HepG2 (cell line): Measurements from ENCODE around the gene ADAM15. TPM values are rescaled to one million over a fixed set of nuclear protein-coding genes. Genes with fewer than 3 reads are reported as not detected.

Experiments
- ATAC-seq: fragments of 200-7000 bp; cut with Tn5 transposase; 3 replicates; pipeline ENCODE4 v1.9.1; 2020; ENCODE audit warnings: mild to moderate bottlenecking, moderate library complexity
- BruUV-seq: library from RNA; stranded (reverse); fragments of 400-500 nt; replicated peaks from 2 replicates; lab custom pipeline; 2021; lab: Mats Ljungman, UMichigan
- CTCF ChIA-PET: fragments of 300-600 bp; formaldehyde crosslinking; extraction: SDS; loops from one replicate; lab custom pipeline; 2021; ENCODE audit warnings: low total read pairs, inconsistent platforms, low intra/inter-chr PET ratio; lab: Yijun Ruan, JAX
- POLR2A ChIA-PET: fragments of 350-600 bp; sonication (Branson Sonifier 250); formaldehyde crosslinking; loops from one replicate; lab custom pipeline; 2020; ENCODE audit warnings: antibody characterized with exemption, inconsistent platforms; lab: Yijun Ruan, JAX
- DNase-seq: peaks from one replicate; pipeline ENCODE4 v3.0.0-alpha.2; 2015; ENCODE audit warnings: low spot score
- FAIRE-seq: peaks from 3 replicates; lab custom pipeline; 2011; peaks lifted over from hg19 to GRCh38; lab: Jason Lieb, UNC
- H2AFZ ChIP-seq: one replicate; pipeline ENCODE4 v1.6.1; 2011; ENCODE audit warnings: low read length, inconsistent platforms
- H3K27ac ChIP-seq: fragments of 300-600 bp; 3 replicates; pipeline ENCODE4 v1.8.0; 2011; ENCODE audit warnings: mixed run types, mild to moderate bottlenecking, mixed read lengths, low read length, inconsistent platforms; ENCODE audit not compliant: insufficient read depth; ENCODE audit errors: extremely low read length
- H3K27me3 ChIP-seq, 2 experiments: fragments of 200-600 bp in 1 of 2; 2 replicates in 1 of 2; 3 replicates in 1 of 2; pipeline versions ENCODE4 v1.6.0 to v1.8.0; 2011; ENCODE audit warnings: low read length in 2 of 2, mild to moderate bottlenecking in 2 of 2, moderate library complexity in 2 of 2, inconsistent platforms in 1 of 2; ENCODE audit not compliant: insufficient read depth in 2 of 2, control insufficient read depth in 1 of 2
- H3K36me3 ChIP-seq, 2 experiments: fragments of 200-600 bp in 1 of 2; replicated peaks in 1 of 2; 2 replicates in 1 of 2; 3 replicates in 1 of 2; pipeline versions ENCODE4 v1.5.1 to v1.8.0; 2011; ENCODE audit warnings: low read length in 2 of 2, inconsistent platforms in 1 of 2; ENCODE audit not compliant: insufficient read depth in 2 of 2, control insufficient read depth in 1 of 2
- H3K4me1 ChIP-seq: 2 replicates; pipeline ENCODE4 v1.5.1; 2012; ENCODE audit warnings: low read length, inconsistent platforms; ENCODE audit not compliant: insufficient read depth
- H3K4me2 ChIP-seq: 2 replicates; pipeline ENCODE4 v1.6.0; 2011; ENCODE audit warnings: low read depth, low read length, inconsistent platforms
- H3K4me3 ChIP-seq, 3 experiments: fragments of 200-600 bp in 1 of 3; sonication (generic), shearing (Covaris generic) in 1 of 3; replicated peaks in 1 of 3; 2 replicates each; pipeline ENCODE4 v1.5.1; 2011 to 2016; ENCODE audit warnings: low read length in 3 of 3, inconsistent platforms in 2 of 3, low read depth in 2 of 3, mild to moderate bottlenecking in 2 of 3, control low read depth in 1 of 3, mixed read lengths in 1 of 3; ENCODE audit not compliant: insufficient read depth in 1 of 3
- H3K79me2 ChIP-seq: one replicate; pipeline ENCODE4 v1.6.1; 2011; ENCODE audit warnings: low read length, inconsistent platforms; ENCODE audit not compliant: insufficient read depth
- H3K9ac ChIP-seq: 2 replicates; pipeline ENCODE4 v1.6.0; 2011; ENCODE audit warnings: mild to moderate bottlenecking, low read depth, low read length, inconsistent platforms; ENCODE audit not compliant: insufficient read depth
- H3K9me3 ChIP-seq: 2 replicates; pipeline ENCODE4 v1.5.1; 2012; ENCODE audit warnings: mild to moderate bottlenecking, low read length
- H4K20me1 ChIP-seq: 2 replicates; pipeline ENCODE4 v1.6.0; 2011; ENCODE audit warnings: inconsistent platforms, mild to moderate bottlenecking, low read length, moderate library complexity; ENCODE audit not compliant: insufficient read depth
- KDM5B ChIP-seq: sonication (generic); formaldehyde crosslinking; IDR thresholded peaks from 2 replicates; pipeline ENCODE4 v1.4.0; 2020; ENCODE audit warnings: missing genetic modification reagents, mild to moderate bottlenecking, borderline replicate concordance
- KLF9 ChIP-seq: IDR thresholded peaks from 2 replicates; pipeline ENCODE4 v1.6.1; 2016; ENCODE audit warnings: low read depth
- MED13 ChIP-seq: sonication (generic); formaldehyde crosslinking; IDR thresholded peaks from 2 replicates; pipeline ENCODE4 v1.5.0; 2020; ENCODE audit warnings: missing genetic modification reagents
- MIER3 ChIP-seq: IDR thresholded peaks from 2 replicates; pipeline ENCODE4 v1.6.1; 2016; ENCODE audit warnings: missing compliant biosample characterization, borderline replicate concordance
- NFE2 ChIP-seq: sonication (generic); formaldehyde crosslinking; IDR thresholded peaks from 2 replicates; pipeline ENCODE4 v1.4.0; 2020; ENCODE audit warnings: missing genetic modification reagents
- SP5 ChIP-seq: IDR thresholded peaks from 2 replicates; pipeline ENCODE4 v1.6.1; 2016; ENCODE audit warnings: low read depth, borderline replicate concordance
- TCF12 ChIP-seq, 2 experiments: fragments of 450-650 bp in 1 of 2; sonication (generic) in 1 of 2; formaldehyde crosslinking in 1 of 2; IDR thresholded peaks; 2 replicates each; pipeline versions ENCODE4 v1.6.1 to v1.8.0; 2017 to 2022; ENCODE audit warnings: antibody characterized with exemption in 1 of 2, mild to moderate bottlenecking in 1 of 2, missing genetic modification reagents in 1 of 2, moderate library complexity in 1 of 2
- TEAD2 ChIP-seq: sonication (generic); formaldehyde crosslinking; IDR thresholded peaks from 2 replicates; pipeline ENCODE4 v1.9.0; 2021; ENCODE audit warnings: missing genetic modification reagents
- ZFP36L2 ChIP-seq: sonication (generic); formaldehyde crosslinking; IDR thresholded peaks from 2 replicates; pipeline ENCODE4 v1.4.0; 2020; ENCODE audit warnings: missing genetic modification reagents
- ZNF260 ChIP-seq: sonication (generic); formaldehyde crosslinking; IDR thresholded peaks from 2 replicates; pipeline ENCODE4 v1.4.0; 2020; ENCODE audit warnings: missing genetic modification reagents, low read depth, mild to moderate bottlenecking, borderline replicate concordance
- ZNF44 ChIP-seq: sonication (generic); formaldehyde crosslinking; IDR thresholded peaks from 2 replicates; pipeline ENCODE4 v1.5.1; 2020; ENCODE audit warnings: mild to moderate bottlenecking, missing genetic modification reagents
- ZNF589 ChIP-seq: sonication (generic); formaldehyde crosslinking; conservative IDR thresholded peaks from 2 replicates; pipeline ENCODE4 v1.8.0; 2022; ENCODE audit warnings: mild to moderate bottlenecking, moderate library complexity, missing genetic modification reagents
- ZSCAN25 ChIP-seq: sonication (generic); formaldehyde crosslinking; IDR thresholded peaks from 2 replicates; pipeline ENCODE4 v1.8.0; 2022; ENCODE audit warnings: mild to moderate bottlenecking, missing genetic modification reagents
- WGBS: methylation state at CpG from one replicate; pipeline ENCODE4 v1.1.6; 2017; ENCODE audit warnings: low lambda C conversion rate; 5-methylcytosine and 5-hydroxymethylcytosine counted together
- in situ Hi-C: cut with HindIII; loops from 2 replicates; pipeline ENCODE4 v1.10.0; 2017; ENCODE audit warnings: low pct_unique_long_range_greater_than_20kb; ENCODE audit not compliant: extremely low pct_ligation_motif_present
- intact Hi-C: fragments of 100-400 bp; cut with micrococcal nuclease; formaldehyde crosslinking; loops from one replicate; pipeline ENCODE4 v1.10.0; 2022; ENCODE audit not compliant: unreplicated experiment
- polyA plus RNA-seq, 8 experiments: library from polyadenylated mRNA; depleted of rRNA in 3 of 8; stranded (reverse) in 7 of 8; unstranded in 1 of 8; fragments of >200 nt; fragmentation: Illumina TruSeq in 4 of 8; extraction: Trizol in 4 of 8; gene quantifications; 2 replicates each; pipeline versions ENCODE4 v1.2.1 to v1.2.3, GENCODE V29; 2011 to 2016; ENCODE audit warnings: low read depth in 4 of 8, missing spikeins in 1 of 8, mixed read lengths in 1 of 8; ENCODE audit not compliant: insufficient read depth in 1 of 8
- total RNA-seq, 5 experiments: library from RNA; depleted of rRNA; stranded (reverse); fragments of >200 nt; fragmentation: Illumina TruSeq; extraction: Trizol; gene quantifications; 2 replicates each; pipeline ENCODE4 v1.2.3, GENCODE V29; 2016; ENCODE audit warnings: low read depth in 1 of 5
- TF ChIP-seq, protein P1 (sequence below): sonication (generic); formaldehyde crosslinking; IDR thresholded peaks from 2 replicates; pipeline ENCODE4 v1.4.0; 2020; ENCODE audit warnings: missing genetic modification reagents, borderline replicate concordance
- TF ChIP-seq, protein P2 (sequence below): sonication (generic); formaldehyde crosslinking; IDR thresholded peaks from 2 replicates; pipeline ENCODE4 v1.4.0; 2020; ENCODE audit warnings: low read depth, missing genetic modification reagents

Gene ADAM15
- total and polyA plus RNA-seq, 2 of the 13 experiments (the other 11 are each of a cell fraction or from before 2014, with no cell fraction given): 17.9 to 25.6 TPM

DNA sequence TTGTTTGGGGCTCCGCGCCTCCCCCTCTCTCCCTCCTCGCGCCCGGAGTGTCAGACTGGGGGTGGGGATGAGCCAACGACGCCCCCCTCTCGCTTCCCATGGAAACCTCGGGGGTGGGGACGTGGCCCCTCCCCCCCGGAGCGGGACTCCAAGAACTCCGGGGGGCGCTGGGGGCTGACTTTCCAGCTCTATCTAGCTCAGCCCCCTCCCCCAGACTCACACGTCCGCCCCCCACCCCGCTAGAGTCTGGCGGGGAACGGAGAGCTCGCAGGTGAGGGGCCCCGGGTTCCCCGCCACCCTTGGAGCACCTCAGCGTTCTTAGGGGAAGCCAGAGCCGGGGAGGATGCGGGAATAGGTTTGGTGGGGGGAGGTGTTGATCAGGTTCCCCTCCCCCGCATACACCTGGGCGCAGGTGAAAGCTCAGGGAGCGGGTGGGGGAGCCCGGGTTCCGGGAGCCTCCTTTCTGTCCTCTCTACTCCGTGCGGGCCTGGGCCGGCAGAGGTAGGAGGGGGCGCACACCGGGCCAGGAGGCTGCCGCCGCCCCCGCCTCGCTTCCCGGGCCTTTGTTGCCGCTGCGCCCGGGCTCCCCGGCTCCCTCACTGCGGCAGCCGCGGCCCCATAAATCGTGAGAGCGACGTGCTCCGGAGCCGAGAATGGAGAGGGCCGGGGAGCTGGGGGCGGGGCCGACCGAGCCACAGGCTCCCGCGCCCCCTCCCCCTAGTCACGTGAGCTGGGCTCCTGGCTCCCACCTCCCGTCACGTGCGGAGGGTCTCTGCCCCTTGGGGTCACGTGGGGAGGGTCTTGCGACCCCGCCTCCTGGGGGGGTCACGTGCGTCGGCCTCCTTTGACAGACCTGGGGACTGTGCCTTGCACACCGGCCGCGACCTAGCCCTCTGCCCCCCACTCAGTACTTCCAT is 29.5 kb downstream of the ADAM15 start (continued):
- TF ChIP-seq MIER3 (no peak), NFE2 (CRISPR knock-in tag) (no peak), ZNF260 (CRISPR knock-in tag) (no peak)
- TF ChIP-seq, protein P1, sequence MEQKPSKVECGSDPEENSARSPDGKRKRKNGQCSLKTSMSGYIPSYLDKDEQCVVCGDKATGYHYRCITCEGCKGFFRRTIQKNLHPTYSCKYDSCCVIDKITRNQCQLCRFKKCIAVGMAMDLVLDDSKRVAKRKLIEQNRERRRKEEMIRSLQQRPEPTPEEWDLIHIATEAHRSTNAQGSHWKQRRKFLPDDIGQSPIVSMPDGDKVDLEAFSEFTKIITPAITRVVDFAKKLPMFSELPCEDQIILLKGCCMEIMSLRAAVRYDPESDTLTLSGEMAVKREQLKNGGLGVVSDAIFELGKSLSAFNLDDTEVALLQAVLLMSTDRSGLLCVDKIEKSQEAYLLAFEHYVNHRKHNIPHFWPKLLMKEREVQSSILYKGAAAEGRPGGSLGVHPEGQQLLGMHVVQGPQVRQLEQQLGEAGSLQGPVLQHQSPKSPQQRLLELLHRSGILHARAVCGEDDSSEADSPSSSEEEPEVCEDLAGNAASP (CRISPR knock-in tag): no peak
- TF ChIP-seq, all 625 proteins: peak for 29

DNA sequence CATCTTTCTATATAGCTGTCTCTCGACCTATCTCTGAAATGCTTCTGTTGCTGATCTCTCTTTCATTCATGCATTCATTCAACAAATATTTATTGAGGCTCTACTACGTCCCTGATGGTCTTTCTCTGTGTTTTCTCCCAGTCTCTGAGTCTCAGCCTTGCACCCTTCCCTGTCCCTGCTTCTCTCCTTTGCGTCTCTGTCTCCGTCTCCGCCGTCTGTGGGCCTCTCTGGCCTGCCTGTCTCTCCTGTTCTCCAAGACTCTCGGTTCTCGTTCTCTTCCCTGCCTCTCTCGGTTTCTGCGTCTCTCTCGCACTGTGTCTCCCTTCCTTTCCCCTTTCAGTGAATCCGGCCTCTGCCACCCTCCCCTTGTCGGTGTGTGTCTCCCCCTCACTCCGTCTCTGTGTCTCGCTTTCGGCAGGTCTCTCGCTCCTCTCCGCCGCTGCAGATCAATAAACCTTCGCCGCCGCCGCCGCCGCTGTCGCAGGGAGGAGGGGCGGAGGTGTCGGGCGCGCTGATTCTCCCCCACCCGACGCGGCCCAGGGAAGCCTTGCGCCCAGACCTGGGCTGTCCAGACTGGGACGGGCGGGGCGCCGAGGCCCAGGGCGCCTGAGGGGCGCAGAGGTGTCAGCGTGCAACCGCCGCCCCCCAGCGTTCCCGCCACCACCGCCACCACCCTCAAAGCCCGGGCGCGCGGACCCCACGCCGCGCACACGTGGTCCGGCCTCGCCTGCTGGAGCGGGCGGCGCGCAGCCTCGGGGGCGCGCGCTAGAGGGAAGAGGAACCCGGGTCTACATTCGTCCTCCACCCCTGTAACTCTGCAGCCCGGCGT is 30.6 kb downstream of the ADAM15 start:
- no TSS peak for BruUV-seq
- H3K4me3 ChIP-seq: peak overlapping the region; percentile 41 to 70 (median 41)
- no peak for TF ChIP-seq ZFP36L2 (CRISPR knock-in tag)
- 0 out of 2 replicates have a peak, but pooled peaks have one; percentile 42 for TF ChIP-seq ZNF589 (CRISPR knock-in tag)
- no peak for TF ChIP-seq SP5 (CRISPR knock-in tag)
- TF ChIP-seq MED13 (CRISPR knock-in tag): no peak
- TF ChIP-seq ZNF44 (CRISPR knock-in tag): no peak
- TF ChIP-seq KDM5B (CRISPR knock-in tag): 0 out of 2 replicates have a peak, but pooled peaks have one; percentile 31
- TF ChIP-seq, protein P2, sequence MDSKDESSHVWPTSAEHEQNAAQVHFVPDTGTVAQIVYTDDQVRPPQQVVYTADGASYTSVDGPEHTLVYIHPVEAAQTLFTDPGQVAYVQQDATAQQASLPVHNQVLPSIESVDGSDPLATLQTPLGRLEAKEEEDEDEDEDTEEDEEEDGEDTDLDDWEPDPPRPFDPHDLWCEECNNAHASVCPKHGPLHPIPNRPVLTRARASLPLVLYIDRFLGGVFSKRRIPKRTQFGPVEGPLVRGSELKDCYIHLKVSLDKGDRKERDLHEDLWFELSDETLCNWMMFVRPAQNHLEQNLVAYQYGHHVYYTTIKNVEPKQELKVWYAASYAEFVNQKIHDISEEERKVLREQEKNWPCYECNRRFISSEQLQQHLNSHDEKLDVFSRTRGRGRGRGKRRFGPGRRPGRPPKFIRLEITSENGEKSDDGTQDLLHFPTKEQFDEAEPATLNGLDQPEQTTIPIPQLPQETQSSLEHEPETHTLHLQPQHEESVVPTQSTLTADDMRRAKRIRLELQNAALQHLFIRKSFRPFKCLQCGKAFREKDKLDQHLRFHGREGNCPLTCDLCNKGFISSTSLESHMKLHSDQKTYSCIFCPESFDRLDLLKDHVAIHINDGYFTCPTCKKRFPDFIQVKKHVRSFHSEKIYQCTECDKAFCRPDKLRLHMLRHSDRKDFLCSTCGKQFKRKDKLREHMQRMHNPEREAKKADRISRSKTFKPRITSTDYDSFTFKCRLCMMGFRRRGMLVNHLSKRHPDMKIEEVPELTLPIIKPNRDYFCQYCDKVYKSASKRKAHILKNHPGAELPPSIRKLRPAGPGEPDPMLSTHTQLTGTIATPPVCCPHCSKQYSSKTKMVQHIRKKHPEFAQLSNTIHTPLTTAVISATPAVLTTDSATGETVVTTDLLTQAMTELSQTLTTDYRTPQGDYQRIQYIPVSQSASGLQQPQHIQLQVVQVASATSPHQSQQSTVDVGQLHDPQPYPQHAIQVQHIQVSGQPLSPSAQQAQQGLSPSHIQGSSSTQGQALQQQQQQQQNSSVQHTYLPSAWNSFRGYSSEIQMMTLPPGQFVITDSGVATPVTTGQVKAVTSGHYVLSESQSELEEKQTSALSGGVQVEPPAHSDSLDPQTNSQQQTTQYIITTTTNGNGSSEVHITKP (CRISPR knock-in tag): no peak
- TF ChIP-seq TCF12 (IDR thresholded peaks at IDR 0.05): no peak
- TF ChIP-seq TCF12 (CRISPR knock-in tag; IDR thresholded peaks at IDR 0.05): no peak
- no peak for TF ChIP-seq KLF9 (CRISPR knock-in tag)
- no peak for TF ChIP-seq TEAD2 (CRISPR knock-in tag)
- TF ChIP-seq ZSCAN25: no peak

More for the DNA sequence above, 30.6 kb downstream of the ADAM15 start:
- Histone ChIP-seq H3K4me1 (peaks cover 80% of the 10 kb centered on the region), H3K27me3 (peaks cover 27 to 76% of the 10 kb centered on the region in 2 experiments), H4K20me1 (peaks cover 4% of the 10 kb centered on the region; the same call in 1 of the 2 replicates), H2AFZ (no peak overlapping the region), H3K27ac (no peak overlapping the region), H3K9me3 (no peaks in the 10 kb centered on the region), H3K36me3 (no peaks in the 10 kb centered on the region), H3K9ac (no peak overlapping the region), H3K79me2 (no peaks in the 10 kb centered on the region), H3K4me2 (peak overlapping the region; percentile 90)
- no peak for FAIRE-seq
- POLR2A ChIA-PET: interaction anchor here (1.2 to 1.3 kb wide), 2 partner anchors 11 to 19 kb away, joined by 3 to 4 read pairs; no protein-coding TSS in a partner anchor
- no peak for ATAC-seq
- CTCF ChIA-PET: no interaction called here
- no peak for DNase-seq
- intact Hi-C loops: loop anchor here (5.0 to 10.0 kb wide), 2 partner anchors 34 to 177 kb away; no protein-coding TSS in a partner anchor
- 4% methylated on average over 33 of the region's 68 CpGs for WGBS
- in situ Hi-C loops: no loop called here
